NCI-H1105 (cell line): ENCODE data around the gene UBE2S.
"Not testable (repeated sequence)": the region's sequence is repeated elsewhere in the genome, so short reads cannot be mapped to it uniquely, and the experiment has no call there.

Experiments
- DNase-seq: peaks from one replicate; lab custom pipeline; 2025; lab: John Stamatoyannopoulos, UW

UBE2S gene

DNA sequence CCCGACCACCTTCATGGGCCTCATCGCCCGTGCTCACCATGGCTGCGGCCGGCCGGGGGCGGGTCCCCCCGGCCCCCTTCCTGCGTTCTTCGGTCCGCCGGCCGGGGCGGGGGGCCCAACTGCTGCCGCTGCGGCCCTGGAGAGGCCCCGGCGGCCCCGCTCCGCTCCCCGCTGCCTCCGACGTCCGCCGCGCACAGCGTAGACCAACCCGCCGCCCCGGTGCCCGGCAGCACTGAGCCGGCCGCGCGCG is at the start of gene UBE2S:
Gene UBE2S, minus strand, starts transcription at position 239 of the 250 bp plus-strand sequence. Its CDS starts 199 bp downstream, at position 40.
- DNase-seq, result not testable (repeated sequence)

DNA sequence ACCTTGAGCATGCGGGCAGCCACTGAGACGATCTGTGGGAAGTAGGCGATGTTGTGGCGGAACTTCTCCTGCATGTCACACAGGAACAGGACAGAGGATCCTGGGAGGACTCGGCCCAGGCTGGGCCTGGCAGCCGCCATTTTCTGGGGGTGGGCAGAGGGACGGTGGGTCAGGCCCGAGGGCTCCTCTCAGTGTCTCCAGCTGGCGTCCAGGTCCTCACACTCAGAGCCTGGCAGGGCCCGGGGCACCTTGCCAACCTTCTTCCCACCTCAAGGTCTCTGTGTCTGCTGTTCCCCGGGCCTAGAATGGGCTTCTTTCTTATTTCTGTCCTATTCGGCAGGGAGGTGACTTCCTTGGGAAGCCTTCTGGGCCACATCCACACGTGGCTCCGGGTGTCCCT is 48.8 kb upstream of the UBE2S start:
- DNase-seq, result no peak

- DNase-seq, result no peak
These were observed 48.1 kb upstream of the UBE2S start for GRCh38 chr19:55455576-55456235.

DNA sequence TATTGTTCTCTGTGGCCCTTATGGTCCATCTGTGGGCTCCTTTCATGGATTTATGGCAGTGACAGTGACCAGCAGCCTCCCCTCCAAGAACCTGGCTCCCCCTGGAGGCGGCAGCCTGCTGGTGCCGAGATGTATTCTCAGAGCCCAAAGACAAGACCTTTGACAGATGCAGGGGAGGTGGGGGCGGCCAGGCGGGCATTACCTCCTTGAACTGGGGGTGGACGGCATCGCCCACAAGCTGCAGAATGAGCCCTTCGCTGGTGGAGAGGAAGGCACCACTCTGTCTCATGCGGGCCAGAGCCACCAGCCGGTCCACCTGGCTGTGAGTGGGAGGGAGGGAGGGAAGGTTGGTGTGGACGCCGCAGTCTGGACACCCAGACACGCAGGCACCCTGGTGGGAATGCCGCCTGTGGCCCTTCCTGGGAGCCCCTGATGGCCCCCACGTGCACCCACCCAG is 47.2 kb upstream of the UBE2S start:
- DNase-seq, result no peak

GRCh38 chr19:55453511-55454260 is 46.1 kb upstream of the UBE2S start:
- DNase-seq, result no peak

DNA sequence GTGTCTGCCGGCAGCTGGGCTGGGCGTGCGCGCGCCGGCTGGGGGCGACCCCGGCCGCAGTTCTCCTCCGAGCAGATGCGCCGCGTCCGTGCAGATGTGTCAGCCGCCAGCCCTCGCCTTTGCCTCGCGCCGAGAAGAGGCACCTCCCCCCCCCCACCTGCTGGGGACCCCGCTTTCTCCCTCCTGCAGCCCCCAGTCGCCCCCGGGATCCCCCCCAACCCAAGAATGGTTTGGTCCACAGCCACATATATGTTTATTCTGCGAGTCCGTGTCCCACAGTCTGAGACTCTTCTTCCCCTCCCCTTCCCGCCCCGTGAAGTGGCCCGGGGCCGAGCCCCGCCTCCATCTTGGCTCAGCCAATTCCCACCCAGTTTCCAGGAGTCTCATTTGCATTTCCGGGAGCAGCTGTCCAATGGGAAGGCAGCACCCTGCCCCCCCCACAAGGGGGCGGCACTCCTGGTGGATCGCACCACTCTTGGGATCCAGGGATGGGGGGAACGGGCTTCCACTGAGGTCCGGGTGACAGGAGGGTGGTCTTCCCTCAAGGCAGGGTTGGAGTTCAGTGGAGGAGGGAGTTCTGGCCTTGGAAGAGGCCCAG is 45.3 kb upstream of the UBE2S start:
- peak; percentile 93 for DNase-seq

- DNase-seq, result peak; percentile 42
These were observed 44.6 kb upstream of the UBE2S start for GRCh38 chr19:55451965-55452748.

GRCh38 chr19:55451163-55451964 is 43.8 kb upstream of the UBE2S start:
- no peak for DNase-seq

- no peak for DNase-seq
These were observed 41.9 kb upstream of the UBE2S start for GRCh38 chr19:55449469-55449868.

- not testable (repeated sequence) for DNase-seq
These were observed 40.5 kb upstream of the UBE2S start for GRCh38 chr19:55448175-55448490.

DNA sequence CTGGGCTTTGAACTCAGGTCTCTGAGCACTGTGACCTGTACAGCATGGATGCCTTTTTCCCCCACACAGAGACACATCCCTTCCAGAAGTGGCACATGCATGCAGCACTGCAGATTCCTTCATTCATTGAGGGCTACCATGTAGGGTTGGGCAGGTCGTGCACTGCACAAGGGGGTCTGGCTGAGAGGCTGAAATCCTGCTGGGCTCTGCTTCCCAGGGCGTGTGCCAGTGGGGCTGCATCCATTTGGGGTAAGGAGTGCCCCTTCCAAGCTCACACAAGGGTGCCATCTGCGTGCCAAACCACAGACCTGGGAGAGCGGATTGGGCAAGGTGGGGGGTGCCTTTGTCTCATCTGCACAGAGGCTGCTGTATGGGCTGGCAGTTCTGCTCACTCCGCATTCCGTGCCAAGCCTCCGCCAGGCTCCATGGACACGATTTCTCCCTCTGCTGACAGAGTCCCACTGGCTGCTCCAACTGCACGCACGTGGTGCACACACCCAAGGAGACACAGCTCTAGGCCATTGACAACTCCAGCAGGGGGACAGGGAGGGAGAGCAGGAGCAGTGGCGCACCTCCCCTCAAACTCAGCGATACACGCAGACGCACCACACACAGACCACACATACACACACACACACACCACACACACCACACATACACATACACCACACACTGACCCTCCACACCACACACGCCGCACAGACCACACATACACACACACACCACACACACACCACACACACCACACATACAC is 40.0 kb upstream of the UBE2S start:
- peak; percentile 52 for DNase-seq

GRCh38 chr19:55446060-55446459 is 38.5 kb upstream of the UBE2S start:
- DNase-seq, result no peak

- DNase-seq, result no peak
These were observed 37.1 kb upstream of the UBE2S start for GRCh38 chr19:55444646-55445045.

GRCh38 chr19:55443824-55444480 is 36.4 kb upstream of the UBE2S start:
- no peak for DNase-seq

- DNase-seq, result peak; percentile 63
These were observed 35.6 kb upstream of the UBE2S start, which contains the start of gene SHISA7 for GRCh38 chr19:55443045-55443823. SHISA7 (minus strand) TSS chr19:55443300; CDS start chr19:55442863, 437 bp downstream.

GRCh38 chr19:55442372-55442961 is 34.9 kb upstream of the UBE2S start:
- DNase-seq, result peak; percentile 39

GRCh38 chr19:55441692-55442321 is 34.2 kb upstream of the UBE2S start:
- peak; percentile 60 for DNase-seq

GRCh38 chr19:55441319-55441691 is 33.7 kb upstream of the UBE2S start:
- DNase-seq, result no peak
